Endothelial cell of umbilical vein (primary cell): ENCODE data around the gene PRKCZ. TPM values are rescaled to one million over a fixed set of nuclear protein-coding genes. Genes with fewer than 3 reads are reported as not detected.

Source experiments
- BruUV-seq: library from RNA; stranded (reverse); fragments of 400-500 nt; replicated peaks from 2 replicates; lab custom pipeline; 2021; lab: Mats Ljungman, UMichigan
- CTCF ChIA-PET: fragments of 300-600, 350-600 bp; sonication (Branson Sonifier 250); formaldehyde crosslinking; loops from one replicate; lab custom pipeline; 2021; ENCODE audit warnings: antibody characterized with exemption, inconsistent platforms; lab: Charles Lee
- POLR2A ChIA-PET: fragments of 300-600, 350-600 bp; sonication (Branson Sonifier 250); formaldehyde crosslinking; loops from one replicate; lab custom pipeline; 2021; ENCODE audit warnings: antibody characterized with exemption, inconsistent platforms; lab: Charles Lee
- DNase-seq: peaks from one replicate; pipeline ENCODE4 v3.0.0-alpha.2; 2011; ENCODE audit warnings: low read depth, low spot score
- FAIRE-seq: peaks from 2 replicates; lab custom pipeline; 2011; peaks lifted over from hg19 to GRCh38; lab: Jason Lieb, UNC
- H2AFZ ChIP-seq: 2 replicates; pipeline ENCODE4 v1.6.0; 2012; ENCODE audit warnings: low read depth, low read length, control low read depth, inconsistent platforms
- H3K27ac ChIP-seq: 2 replicates; pipeline ENCODE4 v1.5.1; 2011; ENCODE audit warnings: low read depth, mild to moderate bottlenecking, control low read depth, low read length, moderate library complexity; ENCODE audit not compliant: insufficient read depth
- H3K27me3 ChIP-seq, 2 experiments: 2 replicates each; pipeline versions ENCODE4 v1.6.0 to v1.6.1; 2011; ENCODE audit warnings: low read length in 2 of 2, mixed read lengths in 1 of 2; ENCODE audit not compliant: control insufficient read depth in 2 of 2, insufficient read depth in 2 of 2
- H3K36me3 ChIP-seq, 2 experiments: 2 replicates in 1 of 2; 3 replicates in 1 of 2; pipeline ENCODE4 v1.5.1; 2011; ENCODE audit warnings: low read length in 2 of 2, mild to moderate bottlenecking in 1 of 2, moderate library complexity in 1 of 2; ENCODE audit not compliant: control insufficient read depth in 2 of 2, insufficient read depth in 2 of 2; ENCODE audit errors: extremely low read depth in 1 of 2
- H3K4me1 ChIP-seq: 3 replicates; pipeline ENCODE4 v1.5.1; 2011; ENCODE audit warnings: mild to moderate bottlenecking, low read length; ENCODE audit not compliant: control insufficient read depth, insufficient read depth; ENCODE audit errors: extremely low read depth
- H3K4me2 ChIP-seq: 2 replicates; pipeline ENCODE4 v1.6.1; 2011; ENCODE audit warnings: low read length, control low read depth, mixed read lengths; ENCODE audit not compliant: insufficient read depth
- H3K4me3 ChIP-seq, 3 experiments: fragments of 200-600 bp in 1 of 3; sonication (generic), shearing (Covaris generic) in 1 of 3; replicated peaks in 1 of 3; 2 replicates each; pipeline ENCODE4 v1.5.1; 2011 to 2016; ENCODE audit warnings: control low read depth in 3 of 3, low read length in 3 of 3, mild to moderate bottlenecking in 2 of 3, inconsistent platforms in 1 of 3, low read depth in 1 of 3, moderate library complexity in 1 of 3; ENCODE audit not compliant: insufficient read depth in 1 of 3
- H3K79me2 ChIP-seq: 2 replicates; pipeline ENCODE4 v1.6.0; 2012; ENCODE audit warnings: low read length, inconsistent platforms; ENCODE audit not compliant: control insufficient read depth, insufficient read depth
- H3K9ac ChIP-seq: replicated peaks from 2 replicates; pipeline ENCODE3; 2011; ENCODE audit warnings: low read length, control low read depth; ENCODE audit not compliant: insufficient read depth; ENCODE audit errors: extremely low read depth
- H3K9me1 ChIP-seq: replicated peaks from 3 replicates; pipeline ENCODE4 v1.6.0; 2011; ENCODE audit warnings: mild to moderate bottlenecking, low read length; ENCODE audit not compliant: control insufficient read depth, insufficient read depth; ENCODE audit errors: extremely low read depth
- H3K9me3 ChIP-seq: replicated peaks from 2 replicates; pipeline ENCODE4 v1.5.1; 2012; ENCODE audit warnings: low read length, inconsistent platforms; ENCODE audit not compliant: control insufficient read depth, insufficient read depth
- H4K20me1 ChIP-seq: replicated peaks from 2 replicates; pipeline ENCODE3; 2011; ENCODE audit warnings: mild to moderate bottlenecking, low read length; ENCODE audit not compliant: control insufficient read depth, insufficient read depth; ENCODE audit errors: extremely low read depth
- CTCF ChIP-seq, 2 donors: IDR thresholded peaks; 1 replicate in 1 of 2; 2 replicates in 1 of 2; pipeline ENCODE4 v1.5.1; 2011; ENCODE audit warnings: low read length in 2 of 2, mild to moderate bottlenecking in 2 of 2, moderate library complexity in 2 of 2, control low read depth in 1 of 2, inconsistent platforms in 1 of 2, low read depth in 1 of 2; ENCODE audit not compliant: insufficient read depth in 1 of 2; ENCODE audit errors: extremely low read depth in 1 of 2
- EZH2 ChIP-seq: IDR thresholded peaks from 2 replicates; pipeline ENCODE4 v1.6.1; 2012; ENCODE audit warnings: borderline replicate concordance, low read depth, mild to moderate bottlenecking, moderate library complexity, low read length, inconsistent platforms; ENCODE audit not compliant: severe bottlenecking
- FOS ChIP-seq: IDR thresholded peaks from 2 replicates; pipeline ENCODE4 v1.6.1; 2011; ENCODE audit warnings: mild to moderate bottlenecking, low read length, moderate library complexity, borderline replicate concordance; ENCODE audit not compliant: insufficient read depth
- GATA2 ChIP-seq: IDR thresholded peaks from 2 replicates; pipeline ENCODE4 v1.7.0; 2011; ENCODE audit warnings: low read depth, mild to moderate bottlenecking, moderate library complexity, mixed read lengths, low read length; ENCODE audit not compliant: insufficient read length, insufficient read depth
- JUN ChIP-seq: IDR thresholded peaks from 2 replicates; pipeline ENCODE4 v1.6.1; 2011; ENCODE audit warnings: borderline replicate concordance, low read depth; ENCODE audit not compliant: insufficient read length, insufficient read depth
- MAX ChIP-seq: IDR thresholded peaks from 2 replicates; pipeline ENCODE4 v1.6.1; 2011; ENCODE audit not compliant: insufficient read depth, insufficient read length
- MYC ChIP-seq: IDR thresholded peaks from one replicate; pipeline ENCODE4 v1.6.1; 2011; ENCODE audit warnings: mild to moderate bottlenecking, low read depth, low read length
- POLR2A ChIP-seq: IDR thresholded peaks from 2 replicates; pipeline ENCODE4 v1.6.1; 2012; ENCODE audit warnings: low read depth, mild to moderate bottlenecking, control low read depth, low read length
- POLR2AphosphoS5 ChIP-seq: IDR thresholded peaks from 2 replicates; pipeline ENCODE4 v1.6.1; 2012; ENCODE audit warnings: low read depth, mild to moderate bottlenecking, control low read depth, low read length, moderate library complexity; ENCODE audit not compliant: insufficient read depth
- dilution Hi-C: fragments of 300-500 bp; cut with MboI; formaldehyde crosslinking; loops from one replicate; pipeline ENCODE4 v1.15.0; 2019; ENCODE audit warnings: low sequenced_read_pairs; ENCODE audit not compliant: extremely low pct_ligation_motif_present
- intact Hi-C: fragments of 100-400 bp; cut with micrococcal nuclease; formaldehyde crosslinking; loops from one replicate; pipeline ENCODE4 v1.10.0; 2022
- polyA plus RNA-seq, 4 experiments: library from polyadenylated mRNA; depleted of rRNA in 3 of 4; stranded (reverse) in 3 of 4; unstranded in 1 of 4; fragments of >200 nt; gene quantifications; 2 replicates each; pipeline versions ENCODE4 v1.2.1 to v1.2.3, GENCODE V29; 2011 to 2012; ENCODE audit warnings: missing spikeins in 1 of 4
- total RNA-seq: library from RNA; stranded (reverse); gene quantifications from 2 replicates; pipeline ENCODE4 v1.2.3, GENCODE V29; 2021

Gene PRKCZ
- total and polyA plus RNA-seq, 2 donors (not counting 3 experiments of a cell fraction or from before 2014, with no cell fraction given), result 0.22 to 1.7 TPM

- no peak for FAIRE-seq
- dilution Hi-C loops, result loop anchor here (10.0 kb wide), 1 partner anchor 178 kb away; no protein-coding TSS in a partner anchor
- POLR2A ChIA-PET, result no interaction called here
These were observed 146.9 kb downstream of the PRKCZ start for GRCh38 chr1:2196901-2197638.

GRCh38 chr1:2197707-2198165 lies 147.5 kb downstream of the PRKCZ start:
- TF ChIP-seq POLR2A (no peak), JUN (no peak), EZH2 (no peak), MAX (no peak), MYC (no peak), CTCF (IDR thresholded peaks at IDR 0.05; ENCODE audit: extremely low read depth in 1 of 2, insufficient read depth in 1 of 2, low read depth in 1 of 2, low read length in 2 of 2) (no peak), GATA2 (no peak), POLR2AphosphoS5 (no peak)
- dilution Hi-C loops, result loop anchor here (10.0 kb wide), 1 partner anchor 177 kb away; no protein-coding TSS in a partner anchor
- Histone ChIP-seq H2AFZ (no peak overlapping the region), H3K4me3 (no peak overlapping the region), H3K4me2 (no peak overlapping the region), H3K4me1 (peaks cover 15% of the 10 kb centered on the region), H3K9me3 (no peaks in the 10 kb centered on the region), H3K36me3 (no peaks in the 10 kb centered on the region), H4K20me1 (no peaks in the 10 kb centered on the region), H3K9me1 (no peaks in the 10 kb centered on the region), H3K27ac (no peak overlapping the region), H3K9ac (no peak overlapping the region), H3K27me3 (no peaks in the 10 kb centered on the region), H3K79me2 (peaks cover 6% of the 10 kb centered on the region)
- DNase-seq (no peak), FAIRE-seq (no peak)
- intact Hi-C loops, result loop anchor here (5.0 to 10.0 kb wide), 3 partner anchors 115 to 1227 kb away; partner anchors contain the start of gene PRXL2B
- CTCF ChIA-PET, result interaction anchor here (12.3 kb wide), 1 partner anchor 185 kb away, joined by 631 read pairs; no protein-coding TSS in a partner anchor
- no TSS peak for BruUV-seq
- POLR2A ChIA-PET, result no interaction called here

More at GRCh38 chr1:2196901-2197638, 146.9 kb downstream of the PRKCZ start:
- Histone ChIP-seq H3K27me3 (no peaks in the 10 kb centered on the region), H3K4me1 (peaks cover 16% of the 10 kb centered on the region), H3K27ac (no peak overlapping the region), H3K9me3 (no peaks in the 10 kb centered on the region), H3K36me3 (no peaks in the 10 kb centered on the region), H3K4me3 (no peak overlapping the region), H3K4me2 (no peak overlapping the region), H3K9me1 (no peaks in the 10 kb centered on the region), H4K20me1 (no peaks in the 10 kb centered on the region), H2AFZ (no peak overlapping the region), H3K9ac (no peak overlapping the region), H3K79me2 (peaks cover 6% of the 10 kb centered on the region)
- CTCF ChIA-PET, result interaction anchor here (1.3 to 12.3 kb wide), 2 partner anchors 115 to 186 kb away, joined by 4 to 631 read pairs; no protein-coding TSS in a partner anchor
- BruUV-seq, result no TSS peak
- DNase-seq, result no peak
- intact Hi-C loops, result loop anchor here (5.0 to 10.0 kb wide), 3 partner anchors 115 to 1228 kb away; partner anchors contain the start of gene PRXL2B
- no peak for TF ChIP-seq POLR2AphosphoS5
- no peak for TF ChIP-seq FOS
